H9 (cell line): ENCODE results near the gene ELP1. TPM values are rescaled to one million over a fixed set of nuclear protein-coding genes. Genes with fewer than 3 reads are reported as not detected.

Experiments
- DNase-seq: peaks from one replicate; pipeline ENCODE4 v3.0.0-alpha.2; 2017
- H2AFZ ChIP-seq: one replicate; pipeline ENCODE4 v1.6.1; 2013; ENCODE audit warnings: mild to moderate bottlenecking, low read length, control low read depth, moderate library complexity
- H2AK5ac ChIP-seq: 2 replicates; pipeline ENCODE4 v1.6.1; 2013; ENCODE audit warnings: low read length, control low read depth, mixed read lengths; ENCODE audit not compliant: insufficient read length
- H2BK120ac ChIP-seq: one replicate; pipeline ENCODE4 v1.6.1; 2013; ENCODE audit warnings: low read depth, mild to moderate bottlenecking, low read length, control low read depth, inconsistent platforms; ENCODE audit not compliant: poor library complexity, severe bottlenecking
- H2BK12ac ChIP-seq: 2 replicates; pipeline ENCODE4 v1.6.1; 2013; ENCODE audit warnings: low read length, control low read depth, mixed read lengths, low read depth; ENCODE audit not compliant: insufficient read length
- H2BK15ac ChIP-seq: 2 replicates; pipeline ENCODE4 v1.6.1; 2013; ENCODE audit warnings: low read depth, low read length, control low read depth
- H2BK20ac ChIP-seq: one replicate; pipeline ENCODE4 v1.6.1; 2013; ENCODE audit warnings: low read depth, mild to moderate bottlenecking, low read length, control low read depth, inconsistent platforms; ENCODE audit not compliant: poor library complexity, severe bottlenecking
- H2BK5ac ChIP-seq: 2 replicates; pipeline ENCODE4 v1.6.1; 2013; ENCODE audit warnings: low read length, control low read depth, mixed read lengths; ENCODE audit not compliant: insufficient read length
- H3K14ac ChIP-seq: 2 replicates; pipeline ENCODE4 v1.6.1; 2013; ENCODE audit warnings: low read length, control low read depth; ENCODE audit not compliant: insufficient read depth
- H3K18ac ChIP-seq: 2 replicates; pipeline ENCODE4 v1.6.1; 2013; ENCODE audit warnings: low read depth, mild to moderate bottlenecking, mixed read lengths, low read length, control low read depth; ENCODE audit not compliant: insufficient read length
- H3K23ac ChIP-seq: 2 replicates; pipeline ENCODE4 v1.6.1; 2013; ENCODE audit warnings: low read length, control low read depth, mixed read lengths, low read depth; ENCODE audit not compliant: insufficient read length
- H3K23me2 ChIP-seq: 2 replicates; pipeline ENCODE4 v1.6.1; 2013; ENCODE audit warnings: low read depth, mild to moderate bottlenecking, mixed read lengths, low read length, control low read depth; ENCODE audit not compliant: insufficient read length, poor library complexity, severe bottlenecking
- H3K27ac ChIP-seq: 2 replicates; pipeline ENCODE4 v1.5.1; 2013; ENCODE audit warnings: low read length, control low read depth, mixed read lengths, low read depth; ENCODE audit not compliant: insufficient read length
- H3K27me3 ChIP-seq: 2 replicates; pipeline ENCODE4 v1.6.1; 2013; ENCODE audit warnings: low read length, control low read depth, inconsistent platforms; ENCODE audit not compliant: insufficient read depth
- H3K4ac ChIP-seq: 2 replicates; pipeline ENCODE4 v1.6.1; 2013; ENCODE audit warnings: low read depth, mild to moderate bottlenecking, control low read depth, inconsistent platforms, low read length, moderate library complexity
- H3K4me1 ChIP-seq: 2 replicates; pipeline ENCODE4 v1.6.1; 2013; ENCODE audit warnings: low read length, control low read depth, inconsistent platforms; ENCODE audit not compliant: insufficient read depth
- H3K4me2 ChIP-seq: 2 replicates; pipeline ENCODE4 v1.6.1; 2013; ENCODE audit warnings: low read length, control low read depth, mixed read lengths; ENCODE audit not compliant: insufficient read length, insufficient read depth
- H3K56ac ChIP-seq: 2 replicates; pipeline ENCODE4 v1.6.1; 2013; ENCODE audit warnings: low read depth, mild to moderate bottlenecking, mixed read lengths, low read length, control low read depth; ENCODE audit not compliant: insufficient read length
- H3K79me1 ChIP-seq: 2 replicates; pipeline ENCODE4 v1.6.1; 2013; ENCODE audit warnings: low read depth, mild to moderate bottlenecking, moderate library complexity, low read length, control low read depth, inconsistent platforms; ENCODE audit not compliant: insufficient read depth, poor library complexity, severe bottlenecking
- H3K79me2 ChIP-seq: 2 replicates; pipeline ENCODE4 v1.6.1; 2013; ENCODE audit warnings: low read length, control low read depth, inconsistent platforms; ENCODE audit not compliant: insufficient read depth
- H3K9ac ChIP-seq: 2 replicates; pipeline ENCODE4 v1.6.1; 2013; ENCODE audit warnings: low read length, control low read depth, mixed read lengths; ENCODE audit not compliant: insufficient read length; ENCODE audit errors: extremely low read depth
- H3K9me3 ChIP-seq: one replicate; pipeline ENCODE4 v1.6.1; 2013; ENCODE audit warnings: low read depth, low read length, inconsistent platforms; ENCODE audit not compliant: control insufficient read depth
- H3T11ph ChIP-seq: one replicate; pipeline ENCODE4 v1.6.1; 2013; ENCODE audit warnings: mild to moderate bottlenecking, low read length, control low read depth, inconsistent platforms
- H4K20me1 ChIP-seq: one replicate; pipeline ENCODE4 v1.6.1; 2013; ENCODE audit not compliant: control insufficient read depth, insufficient read length, insufficient read depth
- H4K5ac ChIP-seq: 2 replicates; pipeline ENCODE4 v1.6.1; 2013; ENCODE audit warnings: low read depth, mild to moderate bottlenecking, mixed read lengths, low read length, control low read depth; ENCODE audit not compliant: insufficient read length
- H4K8ac ChIP-seq: replicated peaks from 2 replicates; pipeline ENCODE4 v1.6.1; 2013; ENCODE audit warnings: low read length, control low read depth, mixed read lengths, low read depth; ENCODE audit not compliant: insufficient read length
- H4K91ac ChIP-seq: 2 replicates; pipeline ENCODE4 v1.6.1; 2013; ENCODE audit warnings: low read depth, mild to moderate bottlenecking, moderate library complexity, mixed read lengths, low read length, control low read depth; ENCODE audit not compliant: insufficient read length
- H3K27ac Mint-ChIP-seq, 3 experiments: 2 replicates in 2 of 3; 3 replicates in 1 of 3; pipeline ENCODE4 v1.8.0; 2020 to 2021; ENCODE audit warnings: mixed read lengths in 3 of 3, mild to moderate bottlenecking in 1 of 3, moderate library complexity in 1 of 3
- H3K27me3 Mint-ChIP-seq: 2 replicates; pipeline ENCODE4 v1.8.0; 2021; ENCODE audit warnings: low read depth, mild to moderate bottlenecking, moderate library complexity, mixed read lengths
- H3K36me3 Mint-ChIP-seq, 3 experiments: 2 replicates in 2 of 3; 3 replicates in 1 of 3; pipeline ENCODE4 v1.8.0; 2020 to 2021; ENCODE audit warnings: low read depth in 3 of 3, mixed read lengths in 3 of 3; ENCODE audit not compliant: insufficient read depth in 1 of 3
- H3K4me1 Mint-ChIP-seq, 2 experiments: 2 replicates each; pipeline ENCODE4 v1.8.0; 2020; ENCODE audit warnings: mixed read lengths in 2 of 2
- H3K4me3 Mint-ChIP-seq, 2 experiments: 2 replicates in 1 of 2; 3 replicates in 1 of 2; pipeline ENCODE4 v1.8.0; 2020 to 2021; ENCODE audit warnings: mild to moderate bottlenecking in 2 of 2, mixed read lengths in 2 of 2, moderate library complexity in 1 of 2
- H3K9me3 Mint-ChIP-seq, 2 experiments: 2 replicates in 1 of 2; 3 replicates in 1 of 2; pipeline ENCODE4 v1.8.0; 2020; ENCODE audit warnings: mild to moderate bottlenecking in 2 of 2, mixed read lengths in 2 of 2, moderate library complexity in 1 of 2
- WGBS: extraction: QIAGEN DNeasy Blood & Tissue Kit; methylation state at CpG from one replicate; pipeline ENCODE4 v1.1.7; 2013; ENCODE audit warnings: missing lambda C conversion rate, low lambda C conversion rate, mixed read lengths; ENCODE audit not compliant: insufficient read length; ENCODE audit errors: extremely low coverage; 5-methylcytosine and 5-hydroxymethylcytosine counted together
- total RNA-seq: library from RNA; stranded (reverse); gene quantifications from 2 replicates; pipeline ENCODE4 v1.2.1, GENCODE V29; 2021
- TF ChIP-seq, protein P1 (sequence below): fragments of 200-600 bp; sonication (generic); conservative IDR thresholded peaks from 3 replicates; pipeline ENCODE4 v1.8.0; 2021; ENCODE audit warnings: antibody characterized with exemption, mild to moderate bottlenecking

ELP1 gene
- total RNA-seq, 1 experiment from 2014 or later, result 38.7 TPM

DNA sequence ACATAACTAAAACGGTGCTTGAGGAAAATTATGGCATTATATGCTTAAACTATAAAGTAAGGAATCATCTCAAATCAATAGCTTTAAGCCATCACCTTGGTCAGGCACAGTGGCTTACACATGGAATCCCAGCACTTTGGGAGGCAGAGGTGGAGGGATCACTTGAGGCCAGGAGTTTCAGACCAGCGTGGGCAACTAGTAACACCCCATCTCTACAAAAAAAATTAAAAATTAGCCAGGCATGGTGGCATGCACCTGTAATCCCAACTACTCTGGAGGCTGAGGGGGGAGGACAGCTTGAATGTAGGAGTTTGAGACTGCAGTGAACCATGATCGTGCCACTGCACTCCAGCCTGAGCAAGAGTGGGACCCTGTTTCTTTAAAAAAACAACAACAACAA lies 49.2 kb downstream of the ELP1 start:
- H3K9me3 Mint-ChIP-seq, result no peaks in the 10 kb centered on the region
- no peak overlapping the region for H3T11ph ChIP-seq
- H3K4me1 Mint-ChIP-seq, result no peaks in the 10 kb centered on the region
- H2AK5ac ChIP-seq, result no peak overlapping the region
- no peak overlapping the region for H3K27ac ChIP-seq
- no peak overlapping the region for H4K8ac ChIP-seq
- DNase-seq, result no peak
- TF ChIP-seq, protein P1, sequence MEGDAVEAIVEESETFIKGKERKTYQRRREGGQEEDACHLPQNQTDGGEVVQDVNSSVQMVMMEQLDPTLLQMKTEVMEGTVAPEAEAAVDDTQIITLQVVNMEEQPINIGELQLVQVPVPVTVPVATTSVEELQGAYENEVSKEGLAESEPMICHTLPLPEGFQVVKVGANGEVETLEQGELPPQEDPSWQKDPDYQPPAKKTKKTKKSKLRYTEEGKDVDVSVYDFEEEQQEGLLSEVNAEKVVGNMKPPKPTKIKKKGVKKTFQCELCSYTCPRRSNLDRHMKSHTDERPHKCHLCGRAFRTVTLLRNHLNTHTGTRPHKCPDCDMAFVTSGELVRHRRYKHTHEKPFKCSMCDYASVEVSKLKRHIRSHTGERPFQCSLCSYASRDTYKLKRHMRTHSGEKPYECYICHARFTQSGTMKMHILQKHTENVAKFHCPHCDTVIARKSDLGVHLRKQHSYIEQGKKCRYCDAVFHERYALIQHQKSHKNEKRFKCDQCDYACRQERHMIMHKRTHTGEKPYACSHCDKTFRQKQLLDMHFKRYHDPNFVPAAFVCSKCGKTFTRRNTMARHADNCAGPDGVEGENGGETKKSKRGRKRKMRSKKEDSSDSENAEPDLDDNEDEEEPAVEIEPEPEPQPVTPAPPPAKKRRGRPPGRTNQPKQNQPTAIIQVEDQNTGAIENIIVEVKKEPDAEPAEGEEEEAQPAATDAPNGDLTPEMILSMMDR, result no peak
- H3K4me1 ChIP-seq, result no peaks in the 10 kb centered on the region
- no peak overlapping the region for H4K91ac ChIP-seq
- H3K9me3 ChIP-seq, result no peaks in the 10 kb centered on the region
- no peaks in the 10 kb centered on the region for H3K27me3 Mint-ChIP-seq
- no peaks in the 10 kb centered on the region for H3K23me2 ChIP-seq
- H3K79me2 ChIP-seq, result no peaks in the 10 kb centered on the region
- no peak overlapping the region for H3K4ac ChIP-seq
- no peak overlapping the region for H2BK15ac ChIP-seq
- H2BK120ac ChIP-seq, result no peak overlapping the region
- no peak overlapping the region for H3K27ac Mint-ChIP-seq
- no peak overlapping the region for H3K4me3 Mint-ChIP-seq
- no peak overlapping the region for H2BK20ac ChIP-seq
- no peak overlapping the region for H3K23ac ChIP-seq
- H3K79me1 ChIP-seq, result no peaks in the 10 kb centered on the region
- H2BK5ac ChIP-seq, result no peak overlapping the region
- no peaks in the 10 kb centered on the region for H4K20me1 ChIP-seq
- no peak overlapping the region for H3K14ac ChIP-seq
- WGBS, result no CpG with 5 or more reads among the region's 3 CpGs
- H2BK12ac ChIP-seq, result no peak overlapping the region
- H3K9ac ChIP-seq, result no peak overlapping the region
- H3K18ac ChIP-seq, result no peak overlapping the region
- H3K36me3 Mint-ChIP-seq, result peaks cover 0 to 33% (median 20%) of the 10 kb centered on the region in 3 experiments; a peak in 5 of 7 replicates
- H3K27me3 ChIP-seq, result no peaks in the 10 kb centered on the region
- H3K56ac ChIP-seq, result no peak overlapping the region
- no peak overlapping the region for H2AFZ ChIP-seq
- no peak overlapping the region for H4K5ac ChIP-seq
- H3K4me2 ChIP-seq, result no peak overlapping the region
